Panc1 (cell line): ENCODE data around the gene EVI2B. TPM values are rescaled to one million over a fixed set of nuclear protein-coding genes. Genes with fewer than 3 reads are reported as not detected.

Source experiments
- ATAC-seq: fragments of 200-7000 bp; cut with Tn5 transposase; 2 replicates; pipeline ENCODE4 v1.9.1; 2020; ENCODE audit warnings: mild to moderate bottlenecking, moderate library complexity
- BruUV-seq: library from RNA; stranded (reverse); fragments of 400-500 nt; replicated peaks from 2 replicates; lab custom pipeline; 2021; lab: Mats Ljungman, UMichigan
- CTCF ChIA-PET: fragments of 300-600 bp; sonication (Branson Sonifier 250); formaldehyde crosslinking; loops from one replicate; lab custom pipeline; 2022; ENCODE audit warnings: antibody characterized with exemption; lab: Charles Lee
- POLR2A ChIA-PET: fragments of 300-600 bp; sonication (Branson Sonifier 250); formaldehyde crosslinking; loops from one replicate; lab custom pipeline; 2022; ENCODE audit warnings: antibody characterized with exemption; lab: Charles Lee
- DNase-seq: peaks from one replicate; pipeline ENCODE4 v3.0.0-alpha.2; 2010; ENCODE audit warnings: low read depth, low spot score
- H3K27ac ChIP-seq: 2 replicates; pipeline ENCODE4 v1.5.1; 2011; ENCODE audit warnings: mild to moderate bottlenecking, low read length, inconsistent platforms
- H3K27me3 ChIP-seq: fragments of 200-500 bp; sonication (Bioruptor generic); 2 replicates; pipeline ENCODE4 v1.6.0; 2014; ENCODE audit warnings: low read length, inconsistent platforms; ENCODE audit not compliant: control insufficient read depth, insufficient read depth
- H3K36me3 ChIP-seq: fragments of 200-500 bp; sonication (Bioruptor generic); 2 replicates; pipeline ENCODE4 v1.5.1; 2014; ENCODE audit warnings: inconsistent platforms, mild to moderate bottlenecking, low read length, moderate library complexity; ENCODE audit not compliant: control insufficient read depth, insufficient read depth
- H3K4me1 ChIP-seq: 2 replicates; pipeline ENCODE4 v1.5.1; 2011; ENCODE audit warnings: inconsistent platforms, mild to moderate bottlenecking, low read length, moderate library complexity; ENCODE audit not compliant: control insufficient read depth, insufficient read depth
- H3K4me3 ChIP-seq, 2 experiments: 2 replicates each; pipeline ENCODE4 v1.5.1; 2011 to 2012; ENCODE audit warnings: low read depth in 2 of 2, low read length in 2 of 2, mild to moderate bottlenecking in 2 of 2, inconsistent platforms in 1 of 2, moderate library complexity in 1 of 2
- H3K9me3 ChIP-seq: fragments of 200-500 bp; sonication (Bioruptor generic); 2 replicates; pipeline ENCODE4 v1.5.1; 2014; ENCODE audit warnings: low read depth, mild to moderate bottlenecking, inconsistent platforms, low read length, moderate library complexity; ENCODE audit not compliant: control insufficient read depth, insufficient read depth
- POLR2AphosphoS5 ChIP-seq: IDR thresholded peaks from 2 replicates; pipeline ENCODE4 v1.6.1; 2012; ENCODE audit warnings: mild to moderate bottlenecking, low read depth, low read length, moderate library complexity
- SIN3A ChIP-seq: IDR thresholded peaks from 2 replicates; pipeline ENCODE4 v1.6.1; 2012; ENCODE audit warnings: low read depth, mild to moderate bottlenecking, low read length, moderate library complexity, borderline replicate concordance; ENCODE audit not compliant: insufficient read depth
- TCF7L2 ChIP-seq: IDR thresholded peaks from 2 replicates; pipeline ENCODE4 v1.6.1; 2011; ENCODE audit warnings: mild to moderate bottlenecking, low read depth, low read length, inconsistent platforms
- in situ Hi-C: cut with HindIII; loops from 2 replicates; pipeline ENCODE4 v1.10.0; 2016; ENCODE audit warnings: low sequenced_read_pairs, low pct_unique_long_range_greater_than_20kb
- intact Hi-C: fragments of 100-400 bp; cut with micrococcal nuclease; formaldehyde crosslinking; loops from one replicate; pipeline ENCODE4 v1.10.0; 2022; ENCODE audit not compliant: unreplicated experiment
- total RNA-seq: library from RNA; stranded (reverse); gene quantifications from one replicate; pipeline ENCODE4 v1.2.1, GENCODE V29; 2021; ENCODE audit not compliant: unreplicated experiment
- TF ChIP-seq, protein P1 (sequence below), 2 experiments: IDR thresholded peaks; 2 replicates each; pipeline ENCODE4 v1.6.1; 2011 to 2012; ENCODE audit warnings: low read depth in 2 of 2, control low read depth in 1 of 2, low read length in 1 of 2, mild to moderate bottlenecking in 1 of 2, moderate library complexity in 1 of 2; ENCODE audit not compliant: insufficient read depth in 1 of 2
- TF ChIP-seq, protein P2 (sequence below): fragments of 450-650 bp; IDR thresholded peaks from 2 replicates; pipeline ENCODE4 v1.5.1; 2017; ENCODE audit warnings: mild to moderate bottlenecking

The EVI2B gene
- total RNA-seq, 1 experiment from 2014 or later, result 0.08 TPM

DNA sequence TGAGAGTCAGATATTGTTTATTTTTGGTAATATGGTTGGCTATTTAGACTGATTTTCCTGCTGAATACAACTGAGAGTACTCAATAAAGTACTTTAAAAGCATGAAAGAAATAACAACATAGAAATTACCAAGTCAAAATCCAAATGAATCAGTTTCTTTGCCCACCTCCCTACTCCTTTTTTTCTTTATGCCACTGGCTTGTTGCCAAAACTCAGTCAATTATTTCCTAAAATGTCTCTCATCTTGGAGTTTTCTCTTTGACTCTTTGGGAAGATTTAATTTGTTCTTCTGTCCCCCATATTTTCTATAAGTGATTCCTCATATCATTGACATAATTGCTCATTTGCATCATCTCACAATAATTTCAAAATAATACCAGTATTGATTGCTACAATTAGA lies 14.2 kb downstream of the EVI2B start:
- no peak for DNase-seq
- intact Hi-C loops, result no loop called here
- Histone ChIP-seq H3K4me3 (no peak overlapping the region), H3K9me3 (no peaks in the 10 kb centered on the region), H3K27me3 (no peaks in the 10 kb centered on the region), H3K4me1 (no peaks in the 10 kb centered on the region), H3K36me3 (no peaks in the 10 kb centered on the region), H3K27ac (no peak overlapping the region)
- ChIA-PET POLR2A (interaction anchor here (0.6 kb wide), 1 partner anchor 23 kb away, joined by 6 read pairs; no protein-coding TSS in a partner anchor), CTCF (no interaction called here)
- no TSS peak for BruUV-seq
- TF ChIP-seq SIN3A (no peak), TCF7L2 (no peak), POLR2AphosphoS5 (no peak)
- TF ChIP-seq, protein P1, sequence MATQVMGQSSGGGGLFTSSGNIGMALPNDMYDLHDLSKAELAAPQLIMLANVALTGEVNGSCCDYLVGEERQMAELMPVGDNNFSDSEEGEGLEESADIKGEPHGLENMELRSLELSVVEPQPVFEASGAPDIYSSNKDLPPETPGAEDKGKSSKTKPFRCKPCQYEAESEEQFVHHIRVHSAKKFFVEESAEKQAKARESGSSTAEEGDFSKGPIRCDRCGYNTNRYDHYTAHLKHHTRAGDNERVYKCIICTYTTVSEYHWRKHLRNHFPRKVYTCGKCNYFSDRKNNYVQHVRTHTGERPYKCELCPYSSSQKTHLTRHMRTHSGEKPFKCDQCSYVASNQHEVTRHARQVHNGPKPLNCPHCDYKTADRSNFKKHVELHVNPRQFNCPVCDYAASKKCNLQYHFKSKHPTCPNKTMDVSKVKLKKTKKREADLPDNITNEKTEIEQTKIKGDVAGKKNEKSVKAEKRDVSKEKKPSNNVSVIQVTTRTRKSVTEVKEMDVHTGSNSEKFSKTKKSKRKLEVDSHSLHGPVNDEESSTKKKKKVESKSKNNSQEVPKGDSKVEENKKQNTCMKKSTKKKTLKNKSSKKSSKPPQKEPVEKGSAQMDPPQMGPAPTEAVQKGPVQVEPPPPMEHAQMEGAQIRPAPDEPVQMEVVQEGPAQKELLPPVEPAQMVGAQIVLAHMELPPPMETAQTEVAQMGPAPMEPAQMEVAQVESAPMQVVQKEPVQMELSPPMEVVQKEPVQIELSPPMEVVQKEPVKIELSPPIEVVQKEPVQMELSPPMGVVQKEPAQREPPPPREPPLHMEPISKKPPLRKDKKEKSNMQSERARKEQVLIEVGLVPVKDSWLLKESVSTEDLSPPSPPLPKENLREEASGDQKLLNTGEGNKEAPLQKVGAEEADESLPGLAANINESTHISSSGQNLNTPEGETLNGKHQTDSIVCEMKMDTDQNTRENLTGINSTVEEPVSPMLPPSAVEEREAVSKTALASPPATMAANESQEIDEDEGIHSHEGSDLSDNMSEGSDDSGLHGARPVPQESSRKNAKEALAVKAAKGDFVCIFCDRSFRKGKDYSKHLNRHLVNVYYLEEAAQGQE (IDR thresholded peaks at IDR 0.05; ENCODE audit: insufficient read depth in 1 of 2, low read depth in 2 of 2, low read length in 1 of 2), result no peak
- no peak for ATAC-seq
- in situ Hi-C loops, result no loop called here

DNA sequence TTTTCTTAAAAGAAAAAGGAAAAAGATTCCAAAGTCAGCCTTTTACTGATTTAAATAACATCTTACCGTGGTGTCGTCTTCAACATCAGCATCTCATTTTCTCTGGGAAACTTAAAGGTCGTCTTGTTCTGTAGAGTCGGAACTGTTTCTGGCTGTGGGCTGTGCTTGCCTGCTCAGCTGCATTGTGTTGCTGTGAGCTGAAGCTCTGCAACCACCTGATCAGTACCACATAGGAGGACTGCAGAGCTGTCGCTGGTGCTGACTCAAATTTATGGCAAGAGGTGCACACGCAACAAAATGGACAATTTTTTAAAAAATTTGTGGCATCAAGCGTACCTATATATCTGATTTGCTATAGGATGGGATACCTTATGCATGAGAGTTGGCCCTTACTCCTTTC lies 16.8 kb downstream of the EVI2B start, which contains the start of gene OMG:
TSS of gene OMG (minus strand) at position 150 of the 400 bp plus-strand sequence. CDS start 908 bp downstream, outside the sequence.
- H3K4me3 ChIP-seq, result no peak within 1 kb of the TSS
- TF ChIP-seq, protein P2, sequence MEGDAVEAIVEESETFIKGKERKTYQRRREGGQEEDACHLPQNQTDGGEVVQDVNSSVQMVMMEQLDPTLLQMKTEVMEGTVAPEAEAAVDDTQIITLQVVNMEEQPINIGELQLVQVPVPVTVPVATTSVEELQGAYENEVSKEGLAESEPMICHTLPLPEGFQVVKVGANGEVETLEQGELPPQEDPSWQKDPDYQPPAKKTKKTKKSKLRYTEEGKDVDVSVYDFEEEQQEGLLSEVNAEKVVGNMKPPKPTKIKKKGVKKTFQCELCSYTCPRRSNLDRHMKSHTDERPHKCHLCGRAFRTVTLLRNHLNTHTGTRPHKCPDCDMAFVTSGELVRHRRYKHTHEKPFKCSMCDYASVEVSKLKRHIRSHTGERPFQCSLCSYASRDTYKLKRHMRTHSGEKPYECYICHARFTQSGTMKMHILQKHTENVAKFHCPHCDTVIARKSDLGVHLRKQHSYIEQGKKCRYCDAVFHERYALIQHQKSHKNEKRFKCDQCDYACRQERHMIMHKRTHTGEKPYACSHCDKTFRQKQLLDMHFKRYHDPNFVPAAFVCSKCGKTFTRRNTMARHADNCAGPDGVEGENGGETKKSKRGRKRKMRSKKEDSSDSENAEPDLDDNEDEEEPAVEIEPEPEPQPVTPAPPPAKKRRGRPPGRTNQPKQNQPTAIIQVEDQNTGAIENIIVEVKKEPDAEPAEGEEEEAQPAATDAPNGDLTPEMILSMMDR, result no peak
- TF ChIP-seq TCF7L2 (no peak), SIN3A (no peak), POLR2AphosphoS5 (no peak)
- TF ChIP-seq, protein P1 (IDR thresholded peaks at IDR 0.05; ENCODE audit: insufficient read depth in 1 of 2, low read depth in 2 of 2, low read length in 1 of 2), result no peak
- no peaks in the 10 kb centered on the region for H3K36me3 ChIP-seq
- intact Hi-C loops (no loop called here), in situ Hi-C loops (no loop called here)
- ChIA-PET POLR2A (no interaction called here), CTCF (no interaction called here)
- no peaks in the 10 kb centered on the region for H3K27me3 ChIP-seq
- no peaks in the 10 kb centered on the region for H3K9me3 ChIP-seq
- ATAC-seq, result no peak
- no peak for DNase-seq
- H3K27ac ChIP-seq, result no peak within 1 kb of the TSS
- BruUV-seq, result no TSS peak
- no peaks in the 10 kb centered on the region for H3K4me1 ChIP-seq
